ENCODE results near the gene KRTAP5-7. TPM values are rescaled to one million over a fixed set of nuclear protein-coding genes. Genes with fewer than 3 reads are reported as not detected.

The KRTAP5-7 gene
- total RNA-seq, 1 experiment from 2014 or later, result not detected

DNA sequence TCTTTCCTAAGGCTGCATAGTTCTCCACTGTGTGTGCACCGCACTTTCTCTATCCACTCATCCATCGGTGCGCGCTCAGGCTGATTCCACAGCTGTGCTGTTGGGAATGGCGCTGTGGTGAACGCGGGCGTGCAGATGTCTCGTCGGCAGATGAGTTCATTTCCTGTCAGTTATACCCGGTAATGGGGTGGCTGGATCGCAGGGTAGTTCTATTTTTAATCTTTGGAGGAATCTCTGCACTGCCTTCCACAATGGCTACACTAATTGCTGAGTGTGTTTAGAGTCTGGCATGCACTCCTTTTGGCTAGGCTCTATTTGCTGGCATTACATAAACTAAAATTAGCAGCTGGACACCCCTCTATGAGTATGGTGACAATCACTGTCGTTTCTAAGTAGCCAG, 27.9 kb upstream of the KRTAP5-7 start:
- 0 out of 2 replicates have a peak overlapping the region, but pooled peaks have one; percentile 7 for H3K27ac ChIP-seq (ENCODE audit: low read length)
- TF ChIP-seq EZH2 (IDR thresholded peaks at IDR 0.05; ENCODE audit: low read length, unreplicated experiment) (no peak), EZH2phosphoT487 (IDR thresholded peaks at IDR 0.05; ENCODE audit: borderline replicate concordance, low read length) (no peak)
- TF ChIP-seq, protein P1, sequence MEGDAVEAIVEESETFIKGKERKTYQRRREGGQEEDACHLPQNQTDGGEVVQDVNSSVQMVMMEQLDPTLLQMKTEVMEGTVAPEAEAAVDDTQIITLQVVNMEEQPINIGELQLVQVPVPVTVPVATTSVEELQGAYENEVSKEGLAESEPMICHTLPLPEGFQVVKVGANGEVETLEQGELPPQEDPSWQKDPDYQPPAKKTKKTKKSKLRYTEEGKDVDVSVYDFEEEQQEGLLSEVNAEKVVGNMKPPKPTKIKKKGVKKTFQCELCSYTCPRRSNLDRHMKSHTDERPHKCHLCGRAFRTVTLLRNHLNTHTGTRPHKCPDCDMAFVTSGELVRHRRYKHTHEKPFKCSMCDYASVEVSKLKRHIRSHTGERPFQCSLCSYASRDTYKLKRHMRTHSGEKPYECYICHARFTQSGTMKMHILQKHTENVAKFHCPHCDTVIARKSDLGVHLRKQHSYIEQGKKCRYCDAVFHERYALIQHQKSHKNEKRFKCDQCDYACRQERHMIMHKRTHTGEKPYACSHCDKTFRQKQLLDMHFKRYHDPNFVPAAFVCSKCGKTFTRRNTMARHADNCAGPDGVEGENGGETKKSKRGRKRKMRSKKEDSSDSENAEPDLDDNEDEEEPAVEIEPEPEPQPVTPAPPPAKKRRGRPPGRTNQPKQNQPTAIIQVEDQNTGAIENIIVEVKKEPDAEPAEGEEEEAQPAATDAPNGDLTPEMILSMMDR (conservative IDR thresholded peaks at IDR 0.05; ENCODE audit: low read depth, low read length), result no peak
- no peaks in the 10 kb centered on the region for H3K9me3 ChIP-seq (ENCODE audit: low read length)
- intact Hi-C loops (cut with micrococcal nuclease), result no loop called here
- H3K4me1 ChIP-seq (ENCODE audit: insufficient read depth, low read length), result peaks cover 16% of the 10 kb centered on the region; the same call in 1 of the 2 replicates
- no peaks in the 10 kb centered on the region for H4K20me1 ChIP-seq (ENCODE audit: low read length)
- H3K27me3 ChIP-seq (ENCODE audit: low read length), result no peaks in the 10 kb centered on the region
- no peaks in the 10 kb centered on the region for H3K79me2 ChIP-seq (ENCODE audit: low read length)
- no peak overlapping the region for H2AFZ ChIP-seq (ENCODE audit: low read length)
- no peaks in the 10 kb centered on the region for H3F3A ChIP-seq (ENCODE audit: low read length, unreplicated experiment)
- BruUV-seq (replicated peaks), result no TSS peak
- no peak overlapping the region for H3K4me2 ChIP-seq (ENCODE audit: low read length)
- no peak overlapping the region for H3K9ac ChIP-seq (ENCODE audit: low read length)
- no peak for DNase-seq
- ChIA-PET CTCF (no interaction called here), POLR2A (ENCODE audit: unreplicated experiment) (no interaction called here)
- no peak for ATAC-seq
- no peak overlapping the region for H3K4me3 ChIP-seq (ENCODE audit: low read length)
- no peaks in the 10 kb centered on the region for H3K9me2 ChIP-seq (replicated peaks; ENCODE audit: low read length)
- H3K36me3 ChIP-seq (ENCODE audit: low read depth, low read length), result peaks cover 34% of the 10 kb centered on the region

DNA sequence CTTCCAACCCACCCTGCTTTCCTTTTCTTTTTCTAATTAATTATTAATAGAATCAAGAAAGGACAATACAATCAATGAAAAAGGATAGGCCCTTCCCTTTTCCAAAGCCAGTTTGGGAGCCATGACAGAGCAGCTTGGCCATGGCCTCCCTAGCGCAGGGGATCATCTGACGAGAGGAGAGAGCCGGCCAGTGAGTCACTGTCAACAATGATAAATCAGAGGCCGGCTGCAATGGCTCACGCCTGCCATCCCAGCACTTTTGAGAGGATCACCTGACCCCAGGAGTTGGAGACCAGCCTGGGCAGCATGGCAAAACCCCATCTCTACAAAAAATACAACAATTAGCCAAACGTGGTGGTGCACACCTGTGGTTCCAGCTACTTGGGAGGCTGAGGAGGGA, 27.5 kb upstream of the KRTAP5-7 start:
- no TSS peak for BruUV-seq (replicated peaks)
- POLR2A ChIA-PET (ENCODE audit: unreplicated experiment), result no interaction called here
- Histone ChIP-seq H4K20me1 (ENCODE audit: low read length) (no peaks in the 10 kb centered on the region), H3F3A (ENCODE audit: low read length, unreplicated experiment) (no peaks in the 10 kb centered on the region), H3K4me1 (ENCODE audit: insufficient read depth, low read length) (peaks cover 16% of the 10 kb centered on the region; the same call in 1 of the 2 replicates), H2AFZ (ENCODE audit: low read length) (no peak overlapping the region), H3K9me3 (ENCODE audit: low read length) (no peaks in the 10 kb centered on the region), H3K9ac (ENCODE audit: low read length) (no peak overlapping the region), H3K4me3 (ENCODE audit: low read length) (no peak overlapping the region), H3K4me2 (ENCODE audit: low read length) (no peak overlapping the region), H3K9me2 (replicated peaks; ENCODE audit: low read length) (no peaks in the 10 kb centered on the region), H3K36me3 (ENCODE audit: low read depth, low read length) (peaks cover 31% of the 10 kb centered on the region), H3K27ac (ENCODE audit: low read length) (0 out of 2 replicates have a peak overlapping the region, but pooled peaks have one; percentile 7), H3K79me2 (ENCODE audit: low read length) (no peaks in the 10 kb centered on the region), H3K27me3 (ENCODE audit: low read length) (no peaks in the 10 kb centered on the region)
- no peak for TF ChIP-seq EZH2 (IDR thresholded peaks at IDR 0.05; ENCODE audit: low read length, unreplicated experiment)
- TF ChIP-seq EZH2phosphoT487 (IDR thresholded peaks at IDR 0.05; ENCODE audit: borderline replicate concordance, low read length), result no peak
- TF ChIP-seq, protein P1 (conservative IDR thresholded peaks at IDR 0.05; ENCODE audit: low read depth, low read length), result no peak
- intact Hi-C loops (cut with micrococcal nuclease), result no loop called here
- ATAC-seq (peak; percentile 97), DNase-seq (peak; percentile 64)
- CTCF ChIA-PET, result no interaction called here

DNA sequence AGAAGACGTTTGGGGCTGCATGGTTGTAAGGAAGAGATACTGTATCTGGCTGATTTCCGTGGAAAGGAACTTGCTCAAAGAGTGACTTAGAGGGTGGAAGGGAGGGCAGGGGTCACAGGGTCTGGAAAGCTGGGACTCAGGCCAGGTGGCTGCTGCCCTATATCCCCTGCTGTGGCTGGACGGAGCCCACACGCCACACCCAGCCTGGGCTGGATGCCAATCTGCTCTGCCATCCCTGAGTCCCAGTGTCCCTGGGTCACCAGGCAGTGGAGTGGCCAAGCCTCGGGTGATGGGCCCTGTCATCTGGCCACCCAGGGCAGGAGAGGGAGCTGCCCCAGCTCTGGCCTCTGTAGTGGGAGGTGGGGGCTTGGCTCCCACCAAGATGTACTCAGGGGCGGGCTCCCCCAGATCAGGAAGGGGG, 26.5 kb upstream of the KRTAP5-7 start:
- Histone ChIP-seq H3K4me1 (ENCODE audit: insufficient read depth, low read length) (peaks cover 16% of the 10 kb centered on the region; the same call in 1 of the 2 replicates), H3K9me3 (ENCODE audit: low read length) (no peaks in the 10 kb centered on the region), H3K9ac (ENCODE audit: low read length) (no peak overlapping the region), H4K20me1 (ENCODE audit: low read length) (no peaks in the 10 kb centered on the region), H3K4me2 (ENCODE audit: low read length) (no peak overlapping the region), H3K36me3 (ENCODE audit: low read depth, low read length) (peaks cover 30% of the 10 kb centered on the region), H3K4me3 (ENCODE audit: low read length) (no peak overlapping the region), H3K27me3 (ENCODE audit: low read length) (no peaks in the 10 kb centered on the region), H3K9me2 (replicated peaks; ENCODE audit: low read length) (no peaks in the 10 kb centered on the region), H3F3A (ENCODE audit: low read length, unreplicated experiment) (no peaks in the 10 kb centered on the region), H2AFZ (ENCODE audit: low read length) (no peak overlapping the region), H3K79me2 (ENCODE audit: low read length) (no peaks in the 10 kb centered on the region), H3K27ac (ENCODE audit: low read length) (no peak overlapping the region)
- BruUV-seq (replicated peaks), result no TSS peak
- ChIA-PET POLR2A (ENCODE audit: unreplicated experiment) (no interaction called here), CTCF (no interaction called here)
- TF ChIP-seq EZH2 (IDR thresholded peaks at IDR 0.05; ENCODE audit: low read length, unreplicated experiment), result no peak
- DNase-seq, result peak; percentile 23
- intact Hi-C loops (cut with micrococcal nuclease), result no loop called here
- ATAC-seq, result peak; percentile 19
